NCI-H510A (cell line): Measurements from ENCODE around the gene C6orf118.

Experiments
- DNase-seq: peaks from one replicate; lab custom pipeline; 2025; lab: John Stamatoyannopoulos, UW

Gene C6orf118

DNA sequence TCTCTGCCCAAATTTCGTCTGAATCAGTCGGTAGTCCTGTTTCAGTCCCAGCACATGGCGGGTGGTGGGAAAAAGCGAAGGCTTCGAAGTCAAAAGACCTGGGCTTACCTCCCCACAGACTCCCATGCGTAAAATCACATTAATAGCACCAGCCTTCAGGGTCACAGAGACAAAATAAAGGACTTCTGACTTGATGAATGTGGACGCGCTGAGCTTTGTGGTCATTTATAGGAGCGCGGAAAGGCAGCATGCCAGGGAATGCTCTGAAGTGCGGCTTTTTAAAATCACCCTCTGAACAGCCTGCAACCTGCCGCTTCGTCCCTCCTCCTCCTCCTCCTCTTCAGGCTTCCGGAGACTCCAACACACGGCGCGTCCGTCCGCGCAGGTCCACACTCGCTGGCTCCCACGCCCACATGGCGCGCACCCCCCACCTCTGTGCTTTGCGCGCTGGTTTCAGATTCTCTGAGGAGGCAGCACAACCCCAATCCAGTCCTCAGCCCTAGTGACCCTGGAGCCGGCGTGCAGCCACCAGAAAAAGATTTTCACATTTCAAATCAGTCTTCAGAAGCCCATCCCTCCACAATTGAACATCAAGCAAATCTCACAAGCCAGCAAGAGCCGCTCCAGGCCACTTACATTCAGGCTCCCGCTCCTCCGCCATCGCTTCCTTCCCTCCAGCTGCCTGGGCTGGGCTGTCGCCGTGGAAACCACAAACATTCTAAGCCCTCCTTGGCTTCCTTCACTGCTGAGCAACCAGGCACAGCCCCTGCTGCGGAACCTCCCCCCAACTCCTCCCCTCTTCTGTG, at the start of gene C6orf118:
TSS of gene C6orf118 (minus strand) at position 680 of the 806 bp plus-strand sequence. CDS start at position 661, 19 bp downstream.
- DNase-seq, result peak; percentile 32

DNA sequence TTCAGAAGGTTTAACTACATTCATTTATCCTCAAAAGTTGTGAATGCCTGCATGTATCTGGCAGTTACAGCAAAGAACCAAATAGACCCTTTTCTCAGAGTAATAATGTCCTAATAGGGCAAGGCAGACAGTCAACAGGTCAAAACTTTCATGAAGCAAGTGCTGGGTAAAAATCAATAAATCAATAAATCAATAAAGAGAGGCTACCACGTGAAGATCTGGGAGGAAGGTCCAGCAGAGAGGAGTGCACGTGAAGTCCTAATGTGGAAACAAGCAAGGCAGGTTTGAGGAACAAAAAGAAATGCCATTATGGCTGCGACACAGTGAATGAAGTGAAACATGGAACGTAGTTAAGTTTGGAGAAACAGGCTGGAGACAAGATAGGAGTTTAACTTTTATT, 36.3 kb upstream of the C6orf118 start:
- no peak for DNase-seq

DNA sequence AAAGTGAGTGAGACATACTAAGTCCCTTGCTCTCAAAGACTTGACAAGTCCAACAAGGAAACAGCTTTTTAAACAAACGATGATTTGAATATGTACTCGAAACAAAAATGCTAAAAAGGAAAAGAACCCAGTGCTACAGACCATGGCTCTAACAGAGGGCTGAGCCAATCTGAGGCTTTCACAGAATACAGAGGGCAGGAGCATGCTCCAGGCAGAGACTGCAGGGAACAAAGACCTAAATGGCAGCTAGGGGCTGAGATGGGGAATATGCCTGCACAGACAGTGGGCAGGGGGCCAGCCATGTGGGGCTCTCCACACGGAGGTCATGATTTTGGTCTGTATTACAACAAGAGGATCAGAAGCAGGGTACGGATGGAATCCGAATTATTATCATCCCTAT, 31.1 kb upstream of the C6orf118 start:
- no peak for DNase-seq

- no peak for DNase-seq
These were observed 16.2 kb upstream of the C6orf118 start for GRCh38 chr6:165325609-165326008.

DNA sequence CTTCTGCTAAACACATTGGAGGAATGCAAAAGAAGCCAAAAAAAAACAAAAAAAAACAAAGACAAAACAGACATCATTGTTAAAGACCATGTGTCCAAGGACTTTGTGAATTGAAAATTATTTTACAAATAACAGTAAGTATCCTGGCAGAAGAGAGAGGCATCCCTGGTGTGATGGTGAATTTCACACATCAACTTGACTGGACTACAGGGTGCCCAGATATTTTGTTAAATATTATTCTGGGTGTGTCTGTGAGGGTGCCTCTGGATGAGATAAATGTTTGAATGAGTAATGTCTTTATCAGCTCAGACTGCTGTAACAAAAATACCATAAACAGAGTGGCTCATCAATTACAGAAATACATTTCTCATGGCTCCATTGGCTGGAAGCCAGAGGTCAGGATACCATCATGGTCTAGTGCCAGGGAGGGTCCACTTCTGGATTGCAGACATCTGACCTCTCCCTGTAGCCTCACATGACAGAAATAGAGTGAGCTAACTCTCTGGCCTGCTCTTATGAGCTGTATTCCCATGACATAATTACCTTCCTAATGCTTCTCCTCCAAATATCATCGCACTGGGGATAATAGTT, 12.2 kb upstream of the C6orf118 start:
- DNase-seq, result no peak

DNA sequence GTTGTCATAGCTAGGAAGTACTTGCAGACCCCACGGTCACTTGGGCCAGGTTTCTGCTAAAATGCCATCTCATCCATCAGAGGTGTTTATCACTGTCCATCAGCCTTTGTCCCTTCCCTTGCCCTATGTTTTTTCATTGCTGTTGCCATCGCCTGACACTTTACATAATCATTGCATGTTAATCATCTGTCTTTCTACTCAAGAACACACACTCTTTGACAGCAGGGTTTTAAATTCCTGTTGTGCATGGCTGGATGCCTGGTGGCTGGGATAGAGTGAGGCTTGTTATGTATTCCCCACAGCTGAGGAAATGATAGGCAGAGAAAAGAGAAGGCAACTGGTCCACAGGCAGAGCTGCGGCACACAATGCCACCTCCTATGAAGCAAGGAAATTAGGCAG, 11.7 kb upstream of the C6orf118 start:
- no peak for DNase-seq

DNA sequence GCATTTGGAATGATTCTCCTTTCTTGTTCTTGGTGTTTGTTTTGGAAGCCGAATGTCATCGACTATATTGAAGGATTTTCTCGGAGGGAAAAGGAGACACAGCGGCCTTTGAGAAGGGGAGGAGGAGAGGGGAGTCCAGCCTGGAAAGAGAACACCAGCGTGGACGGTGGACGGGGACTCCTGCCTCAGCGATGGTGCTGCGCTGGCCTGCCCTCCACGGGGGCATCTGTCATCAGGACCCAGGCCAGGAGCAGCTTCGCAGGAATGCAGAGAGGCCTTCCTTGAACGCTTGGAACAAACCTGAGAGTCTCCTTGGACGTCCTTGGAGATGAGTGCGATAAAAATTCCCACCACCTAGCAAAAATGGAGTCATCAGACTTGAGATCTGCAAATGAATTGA, 8.3 kb upstream of the C6orf118 start:
- no peak for DNase-seq

DNA sequence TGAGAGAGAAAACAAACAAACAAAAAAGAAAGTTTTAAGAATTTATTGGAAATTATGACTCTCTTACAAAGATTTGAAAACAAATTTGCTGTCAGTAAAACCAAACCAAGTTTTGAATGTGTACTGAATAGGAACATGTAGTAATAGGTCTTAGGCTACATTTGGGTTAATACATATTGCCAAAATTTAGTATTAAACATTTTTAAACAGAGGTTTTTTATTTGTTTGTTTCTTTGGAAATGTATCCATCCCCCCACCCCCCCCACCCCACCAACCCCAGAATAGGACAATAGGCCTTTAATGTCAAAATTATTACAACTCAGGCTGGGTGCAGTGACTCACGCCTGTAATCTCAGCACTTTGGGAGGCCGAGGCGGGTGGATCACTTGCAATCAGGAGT, 2.5 kb downstream of the C6orf118 start:
- no peak for DNase-seq

- no peak for DNase-seq
These were observed 7.8 kb downstream of the C6orf118 start for GRCh38 chr6:165301372-165302246.

DNA sequence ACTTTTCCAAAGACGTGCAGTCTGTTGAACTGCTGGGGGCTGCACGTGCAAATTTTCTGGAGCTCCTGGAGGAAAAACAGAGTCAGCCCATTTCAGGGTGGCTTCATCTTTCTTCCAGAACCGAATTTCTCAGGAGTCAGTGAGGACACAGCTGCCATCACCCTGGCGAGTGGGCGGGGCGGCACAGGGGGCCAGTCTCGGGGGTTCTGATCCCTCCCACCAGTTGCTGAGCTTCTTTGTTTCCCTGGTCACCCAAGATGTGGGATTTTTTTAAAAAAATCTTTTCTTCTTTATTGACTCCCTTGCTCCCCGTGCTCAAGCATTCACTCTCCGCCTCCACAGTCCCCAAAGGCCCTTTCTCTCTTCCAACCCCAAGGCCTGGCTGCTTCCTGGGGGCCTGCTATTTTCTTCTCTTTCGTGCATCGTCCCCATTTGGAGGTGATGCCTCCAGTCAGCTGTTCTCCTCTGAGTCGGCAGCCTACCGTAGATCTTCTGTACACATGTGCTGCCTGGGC, 8.9 kb downstream of the C6orf118 start:
- DNase-seq, result no peak

GRCh38 chr6:165298875-165299274, 10.5 kb downstream of the C6orf118 start:
- DNase-seq, result no peak

GRCh38 chr6:165298402-165298801, 11.0 kb downstream of the C6orf118 start:
- DNase-seq, result no peak

GRCh38 chr6:165292657-165293056, 16.7 kb downstream of the C6orf118 start:
- DNase-seq, result no peak

DNA sequence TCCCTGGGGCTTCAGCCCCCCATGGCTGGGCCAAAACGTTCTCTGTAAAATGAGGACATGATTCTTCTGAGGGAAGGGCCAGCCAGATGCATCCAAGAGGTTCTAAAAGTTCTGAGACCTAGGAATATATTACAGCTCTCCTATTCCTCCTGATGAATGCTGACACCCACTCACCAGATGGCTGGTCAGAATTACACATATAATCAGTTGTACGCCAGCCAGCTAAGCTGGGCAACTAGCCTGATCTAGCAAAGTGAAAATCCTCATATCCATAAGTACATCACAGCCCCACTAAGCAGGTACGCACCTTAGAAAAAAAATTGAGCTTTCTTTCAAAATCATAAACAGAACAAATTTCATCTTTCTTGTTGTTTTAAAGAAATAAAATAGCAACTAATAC, 34.8 kb downstream of the C6orf118 start:
- DNase-seq, result no peak

- no peak for DNase-seq
These were observed 36.8 kb downstream of the C6orf118 start for GRCh38 chr6:165272585-165272984.

DNA sequence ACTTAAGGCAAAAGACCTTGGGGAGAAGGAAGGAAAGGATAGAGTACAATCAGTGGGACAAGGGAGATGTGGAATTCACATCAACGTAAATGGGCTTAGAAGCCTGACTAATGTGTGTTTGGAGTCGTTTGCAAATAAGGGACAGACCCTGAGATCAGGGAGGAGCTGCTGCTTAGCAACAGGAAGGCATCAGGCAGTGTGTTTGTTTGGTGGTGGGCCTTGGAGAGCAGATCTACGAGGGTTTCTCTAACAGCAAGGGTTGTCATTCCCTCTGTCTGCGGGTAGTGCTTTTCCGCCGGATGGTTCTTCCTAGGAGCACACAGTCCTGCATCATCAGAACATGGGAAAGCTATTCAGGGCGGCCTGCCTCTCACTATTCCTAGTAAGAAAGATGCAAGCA, 40.4 kb downstream of the C6orf118 start:
- DNase-seq, result no peak

DNA sequence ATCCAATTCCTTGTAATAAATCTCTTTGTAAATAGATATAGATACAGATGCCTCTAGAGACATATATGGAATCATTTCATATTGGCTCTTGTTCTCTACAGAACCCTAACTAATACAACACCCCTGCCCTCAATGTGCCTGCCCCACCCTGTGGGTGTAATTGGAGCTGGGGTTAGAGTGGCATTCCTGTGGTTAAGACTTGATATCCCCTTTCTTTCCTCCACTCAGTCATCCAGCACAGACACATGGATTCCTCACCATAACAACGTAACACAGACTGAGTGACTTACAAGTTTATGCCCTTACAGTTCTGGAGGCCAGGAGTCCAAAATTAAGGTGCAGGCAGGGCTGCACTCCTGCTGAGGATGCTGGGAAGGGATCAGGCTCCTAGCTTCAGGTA, 42.8 kb downstream of the C6orf118 start:
- DNase-seq, result no peak

DNA sequence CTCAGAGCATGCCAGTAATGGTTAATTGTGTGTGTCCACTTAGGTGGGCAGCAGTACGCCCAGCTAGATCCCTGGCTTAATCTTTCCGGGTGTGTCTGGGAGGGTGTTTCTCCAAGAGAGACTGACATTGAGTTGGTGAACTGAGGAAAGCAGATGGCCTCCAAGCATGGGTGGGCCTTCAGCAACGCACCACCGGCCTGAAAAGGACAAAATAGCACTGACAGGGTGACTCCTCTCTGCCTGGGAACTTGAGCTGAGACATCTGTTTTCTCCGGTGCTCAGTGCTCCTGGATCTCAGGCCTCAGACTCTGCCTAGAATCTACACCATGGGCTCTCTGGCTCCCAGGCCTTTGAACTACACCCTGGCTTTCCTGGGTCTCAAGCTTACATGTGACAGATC, 43.2 kb downstream of the C6orf118 start:
- no peak for DNase-seq

- DNase-seq, result no peak
These were observed 48.9 kb downstream of the C6orf118 start for GRCh38 chr6:165260462-165260861.

- DNase-seq, result no peak
These were observed 59.6 kb downstream of the C6orf118 start for GRCh38 chr6:165249808-165250207.

DNA sequence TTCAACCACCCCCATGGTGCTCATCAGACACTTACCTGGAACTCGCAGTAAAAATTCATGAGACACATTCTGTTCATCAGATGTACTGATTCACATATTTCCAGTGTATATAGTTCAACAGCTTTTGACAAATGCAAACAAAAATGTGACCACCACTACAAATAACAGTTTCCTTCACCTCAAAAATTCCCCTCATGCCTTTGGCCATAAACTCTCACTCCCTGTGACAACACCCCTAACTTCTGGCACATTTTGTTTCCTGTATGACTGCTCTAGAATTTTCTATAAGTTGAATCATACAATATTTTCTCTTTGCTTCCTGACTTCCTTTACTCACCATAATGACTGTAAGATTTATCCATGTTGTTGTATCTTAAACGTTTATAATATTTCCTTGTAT, 63.7 kb downstream of the C6orf118 start:
- DNase-seq, result no peak

DNA sequence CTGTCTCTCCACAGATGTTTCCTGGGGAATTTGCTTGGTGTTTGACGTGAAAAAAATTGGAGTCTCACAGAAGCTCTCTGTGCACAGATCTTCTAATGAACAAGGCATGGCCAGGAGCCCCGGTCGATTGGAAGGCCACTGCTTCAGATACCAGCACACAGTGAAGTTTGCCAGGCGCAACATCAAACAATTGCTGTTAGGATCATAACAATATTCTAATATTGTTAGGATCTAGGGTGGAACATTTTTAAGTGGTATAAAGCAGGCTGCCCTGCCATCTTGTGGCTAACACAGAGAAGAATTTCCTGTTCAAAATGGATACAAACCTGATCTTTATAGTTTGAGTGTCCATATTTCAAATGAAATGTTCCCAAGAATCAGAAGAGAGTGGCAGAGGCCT, 64.1 kb downstream of the C6orf118 start:
- no peak for DNase-seq
